HCT116 (cell line): ENCODE data around the gene ESPNL. TPM values are rescaled to one million over a fixed set of nuclear protein-coding genes. Genes with fewer than 3 reads are reported as not detected.

ENCODE experiments used
- ATAC-seq: fragments of 200-7000 bp; cut with Tn5 transposase; 2 replicates; pipeline ENCODE4 v1.9.1; 2020; ENCODE audit warnings: mild to moderate bottlenecking, moderate library complexity
- BruUV-seq: library from RNA; stranded (reverse); fragments of 400-500 nt; replicated peaks from 2 replicates; lab custom pipeline; 2021; lab: Mats Ljungman, UMichigan
- CTCF ChIA-PET: fragments of 300-600 bp; sonication (Branson Sonifier 250); formaldehyde crosslinking; loops from one replicate; lab custom pipeline; 2021; ENCODE audit warnings: antibody characterized with exemption; lab: Charles Lee
- POLR2A ChIA-PET: fragments of 300-600, 350-600 bp; sonication (Branson Sonifier 250); formaldehyde crosslinking; loops from one replicate; lab custom pipeline; 2021; ENCODE audit warnings: antibody characterized with exemption; lab: Charles Lee
- RAD21 ChIA-PET, 2 experiments: fragments of 300-600 bp; sonication (Branson Sonifier 250); formaldehyde crosslinking; loops; one replicate each; lab custom pipeline; 2023; ENCODE audit warnings: low total read pairs in 2 of 2; ENCODE audit not compliant: uncharacterized antibody in 2 of 2, unreplicated experiment in 2 of 2, low non-redundant PET in 1 of 2; lab: Charles Lee
- DNase-seq: peaks from one replicate; pipeline ENCODE4 v3.0.0-alpha.2; 2010; ENCODE audit warnings: low read depth, low spot score
- H2AFZ ChIP-seq: fragments of 200-600 bp; shearing (Covaris generic), sonication (generic); 2 replicates; pipeline ENCODE4 v1.6.1; 2017; ENCODE audit warnings: low read depth, mixed run types, mixed read lengths, antibody characterized with exemption, low read length; ENCODE audit not compliant: poor library complexity, severe bottlenecking
- H3K27ac ChIP-seq: 2 replicates; pipeline ENCODE4 v1.5.1; 2012; ENCODE audit warnings: low read depth, low read length
- H3K27me3 ChIP-seq: fragments of 200-600 bp; sonication (generic); 2 replicates; pipeline ENCODE4 v1.6.1; 2016; ENCODE audit warnings: mixed run types, low read length, mixed read lengths; ENCODE audit not compliant: insufficient read depth
- H3K36me3 ChIP-seq, 2 experiments: fragments of 200-500 bp in 1 of 2; fragments of 200-600 bp in 1 of 2; sonication (Bioruptor generic) in 1 of 2; sonication (generic) in 1 of 2; 2 replicates each; pipeline versions ENCODE4 v1.5.1 to v1.6.1; 2014 to 2016; ENCODE audit warnings: low read length in 2 of 2, inconsistent platforms in 1 of 2, mixed read lengths in 1 of 2, mixed run types in 1 of 2; ENCODE audit not compliant: insufficient read depth in 2 of 2, control insufficient read depth in 1 of 2
- H3K4me1 ChIP-seq, 2 experiments: fragments of 200-600 bp in 1 of 2; sonication (generic) in 1 of 2; 2 replicates each; pipeline versions ENCODE4 v1.5.1 to v1.6.1; 2012 to 2017; ENCODE audit warnings: low read length in 2 of 2, inconsistent platforms in 1 of 2, mild to moderate bottlenecking in 1 of 2, mixed read lengths in 1 of 2, mixed run types in 1 of 2, moderate library complexity in 1 of 2; ENCODE audit not compliant: insufficient read depth in 2 of 2, control insufficient read depth in 1 of 2
- H3K4me2 ChIP-seq: fragments of 200-600 bp; sonication (generic); 2 replicates; pipeline ENCODE4 v1.6.1; 2017; ENCODE audit warnings: mixed run types, low read length, mixed read lengths
- H3K4me3 ChIP-seq, 2 experiments: fragments of 200-600 bp in 1 of 2; sonication (generic) in 1 of 2; replicated peaks in 1 of 2; 2 replicates each; pipeline ENCODE4 v1.5.1; 2011 to 2016; ENCODE audit warnings: low read length in 2 of 2, control low read depth in 1 of 2, low read depth in 1 of 2, mild to moderate bottlenecking in 1 of 2, mixed read lengths in 1 of 2, mixed run types in 1 of 2
- H3K79me2 ChIP-seq: fragments of 200-600 bp; sonication (generic); 2 replicates; pipeline ENCODE4 v1.6.1; 2017; ENCODE audit warnings: mild to moderate bottlenecking, mixed run types, low read length, moderate library complexity, mixed read lengths; ENCODE audit not compliant: insufficient read depth
- H3K9ac ChIP-seq: fragments of 200-600 bp; sonication (generic); 2 replicates; pipeline ENCODE4 v1.6.1; 2016; ENCODE audit warnings: low read length, mixed read lengths
- H3K9me2 ChIP-seq: fragments of 200-600 bp; sonication (generic), shearing (Covaris generic); 2 replicates; pipeline ENCODE4 v1.6.1; 2017; ENCODE audit warnings: mixed run types, mild to moderate bottlenecking, moderate library complexity; ENCODE audit not compliant: insufficient read depth
- H3K9me3 ChIP-seq, 2 experiments: fragments of 200-500 bp in 1 of 2; fragments of 200-600 bp in 1 of 2; sonication (Bioruptor generic) in 1 of 2; sonication (generic) in 1 of 2; 2 replicates each; pipeline ENCODE4 v1.6.1; 2014 to 2017; ENCODE audit warnings: low read length in 2 of 2, mixed read lengths in 2 of 2, inconsistent platforms in 1 of 2, low read depth in 1 of 2, mild to moderate bottlenecking in 1 of 2, mixed run types in 1 of 2, moderate library complexity in 1 of 2; ENCODE audit not compliant: control insufficient read depth in 1 of 2, insufficient read depth in 1 of 2
- H4K20me1 ChIP-seq: fragments of 200-600 bp; sonication (generic), shearing (Covaris generic); 2 replicates; pipeline ENCODE4 v1.6.1; 2017; ENCODE audit warnings: mixed run types, mild to moderate bottlenecking, moderate library complexity; ENCODE audit not compliant: insufficient read depth
- CBX3 ChIP-seq: IDR thresholded peaks from 2 replicates; pipeline ENCODE4 v1.6.1; 2012; ENCODE audit warnings: low read depth
- EGR1 ChIP-seq: IDR thresholded peaks from 2 replicates; pipeline ENCODE4 v1.6.1; 2012; ENCODE audit warnings: low read depth
- EZH2 ChIP-seq: fragments of 200-600 bp; sonication (generic); IDR thresholded peaks from 2 replicates; pipeline ENCODE4 v1.6.1; 2017; ENCODE audit warnings: antibody characterized with exemption, mixed run types
- EZH2phosphoT487 ChIP-seq: fragments of 200-600 bp; IDR thresholded peaks from 2 replicates; pipeline ENCODE4 v1.6.1; 2018; ENCODE audit warnings: antibody characterized with exemption, borderline replicate concordance
- FOSL1 ChIP-seq: IDR thresholded peaks from 2 replicates; pipeline ENCODE4 v1.6.1; 2012; ENCODE audit warnings: low read depth
- JUND ChIP-seq: IDR thresholded peaks from 2 replicates; pipeline ENCODE4 v1.6.1; 2012
- POLR2A ChIP-seq: IDR thresholded peaks from 2 replicates; pipeline ENCODE4 v1.7.0; 2011; ENCODE audit warnings: borderline replicate concordance; ENCODE audit not compliant: insufficient read depth, insufficient read length; ENCODE audit errors: extremely low read depth
- POLR2AphosphoS5 ChIP-seq: IDR thresholded peaks from 2 replicates; pipeline ENCODE4 v1.6.1; 2011; ENCODE audit warnings: mild to moderate bottlenecking, low read depth, low read length, moderate library complexity
- SIN3A ChIP-seq: IDR thresholded peaks from 2 replicates; pipeline ENCODE4 v1.6.1; 2012; ENCODE audit warnings: low read depth
- SP1 ChIP-seq: IDR thresholded peaks from 2 replicates; pipeline ENCODE4 v1.6.1; 2012; ENCODE audit warnings: low read depth
- SRF ChIP-seq: IDR thresholded peaks from 2 replicates; pipeline ENCODE4 v1.6.1; 2012; ENCODE audit warnings: low read depth
- ZNF274 ChIP-seq: fragments of 200-500 bp; sonication (Bioruptor generic); IDR thresholded peaks from 2 replicates; pipeline ENCODE4 v1.6.1; 2014; ENCODE audit warnings: mild to moderate bottlenecking, low read depth, low read length, inconsistent platforms
- intact Hi-C: fragments of 100-400 bp; cut with micrococcal nuclease; formaldehyde crosslinking; loops from 2 replicates; pipeline ENCODE4 v1.10.0; 2022
- total RNA-seq: library from RNA; stranded (reverse); gene quantifications from one replicate; pipeline ENCODE4 v1.2.1, GENCODE V29; 2021; ENCODE audit not compliant: unreplicated experiment
- TF ChIP-seq, protein P1 (sequence below): IDR thresholded peaks from 2 replicates; pipeline ENCODE4 v1.6.1; 2012; ENCODE audit warnings: low read depth
- TF ChIP-seq, protein P2 (sequence below): IDR thresholded peaks from 2 replicates; pipeline ENCODE4 v1.6.1; 2011; ENCODE audit warnings: mild to moderate bottlenecking, low read length, moderate library complexity; ENCODE audit not compliant: insufficient replicate concordance; ENCODE audit errors: extremely low read depth
- TF ChIP-seq, protein P3 (sequence below): IDR thresholded peaks from 2 replicates; pipeline ENCODE4 v1.6.1; 2012
- TF ChIP-seq, protein P4 (sequence below), 3 experiments: fragments of 200-600 bp in 1 of 3; sonication (generic) in 1 of 3; IDR thresholded peaks in 2 of 3; conservative IDR thresholded peaks in 1 of 3; 2 replicates each; pipeline ENCODE4 v1.5.1; 2012 to 2017; ENCODE audit warnings: low read depth in 2 of 3, low read length in 2 of 3, antibody characterized with exemption in 1 of 3, borderline replicate concordance in 1 of 3, control low read depth in 1 of 3, mild to moderate bottlenecking in 1 of 3, mixed read lengths in 1 of 3, mixed run types in 1 of 3, moderate library complexity in 1 of 3; ENCODE audit not compliant: insufficient read depth in 1 of 3

Gene ESPNL
- total RNA-seq, 1 experiment from 2014 or later = 0.22 TPM

DNA sequence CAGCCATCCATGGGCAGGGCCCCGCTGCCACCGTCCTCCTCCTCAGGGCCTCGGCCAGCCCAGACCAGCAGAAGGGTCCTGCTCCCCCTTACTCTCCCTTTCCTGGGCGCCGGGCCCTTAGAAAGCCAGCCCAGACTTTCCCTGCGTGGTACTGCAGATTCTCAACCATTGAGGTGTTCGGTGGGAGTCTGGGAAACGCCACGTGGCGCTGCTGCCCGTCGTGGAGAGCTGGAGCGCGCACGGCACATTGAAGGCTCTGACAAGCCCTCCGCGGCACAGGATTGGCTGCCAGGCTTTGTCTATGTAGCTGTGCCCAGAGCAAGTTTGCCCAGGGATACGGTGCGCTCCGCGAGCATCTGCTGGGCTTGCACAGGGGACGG, 27.9 kb downstream of the ESPNL start:
- H3K79me2 ChIP-seq = no peaks in the 10 kb centered on the region
- no peaks in the 10 kb centered on the region for H4K20me1 ChIP-seq
- no peak for TF ChIP-seq EGR1
- TF ChIP-seq, protein P1, sequence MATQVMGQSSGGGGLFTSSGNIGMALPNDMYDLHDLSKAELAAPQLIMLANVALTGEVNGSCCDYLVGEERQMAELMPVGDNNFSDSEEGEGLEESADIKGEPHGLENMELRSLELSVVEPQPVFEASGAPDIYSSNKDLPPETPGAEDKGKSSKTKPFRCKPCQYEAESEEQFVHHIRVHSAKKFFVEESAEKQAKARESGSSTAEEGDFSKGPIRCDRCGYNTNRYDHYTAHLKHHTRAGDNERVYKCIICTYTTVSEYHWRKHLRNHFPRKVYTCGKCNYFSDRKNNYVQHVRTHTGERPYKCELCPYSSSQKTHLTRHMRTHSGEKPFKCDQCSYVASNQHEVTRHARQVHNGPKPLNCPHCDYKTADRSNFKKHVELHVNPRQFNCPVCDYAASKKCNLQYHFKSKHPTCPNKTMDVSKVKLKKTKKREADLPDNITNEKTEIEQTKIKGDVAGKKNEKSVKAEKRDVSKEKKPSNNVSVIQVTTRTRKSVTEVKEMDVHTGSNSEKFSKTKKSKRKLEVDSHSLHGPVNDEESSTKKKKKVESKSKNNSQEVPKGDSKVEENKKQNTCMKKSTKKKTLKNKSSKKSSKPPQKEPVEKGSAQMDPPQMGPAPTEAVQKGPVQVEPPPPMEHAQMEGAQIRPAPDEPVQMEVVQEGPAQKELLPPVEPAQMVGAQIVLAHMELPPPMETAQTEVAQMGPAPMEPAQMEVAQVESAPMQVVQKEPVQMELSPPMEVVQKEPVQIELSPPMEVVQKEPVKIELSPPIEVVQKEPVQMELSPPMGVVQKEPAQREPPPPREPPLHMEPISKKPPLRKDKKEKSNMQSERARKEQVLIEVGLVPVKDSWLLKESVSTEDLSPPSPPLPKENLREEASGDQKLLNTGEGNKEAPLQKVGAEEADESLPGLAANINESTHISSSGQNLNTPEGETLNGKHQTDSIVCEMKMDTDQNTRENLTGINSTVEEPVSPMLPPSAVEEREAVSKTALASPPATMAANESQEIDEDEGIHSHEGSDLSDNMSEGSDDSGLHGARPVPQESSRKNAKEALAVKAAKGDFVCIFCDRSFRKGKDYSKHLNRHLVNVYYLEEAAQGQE = no peak
- TF ChIP-seq, protein P2, sequence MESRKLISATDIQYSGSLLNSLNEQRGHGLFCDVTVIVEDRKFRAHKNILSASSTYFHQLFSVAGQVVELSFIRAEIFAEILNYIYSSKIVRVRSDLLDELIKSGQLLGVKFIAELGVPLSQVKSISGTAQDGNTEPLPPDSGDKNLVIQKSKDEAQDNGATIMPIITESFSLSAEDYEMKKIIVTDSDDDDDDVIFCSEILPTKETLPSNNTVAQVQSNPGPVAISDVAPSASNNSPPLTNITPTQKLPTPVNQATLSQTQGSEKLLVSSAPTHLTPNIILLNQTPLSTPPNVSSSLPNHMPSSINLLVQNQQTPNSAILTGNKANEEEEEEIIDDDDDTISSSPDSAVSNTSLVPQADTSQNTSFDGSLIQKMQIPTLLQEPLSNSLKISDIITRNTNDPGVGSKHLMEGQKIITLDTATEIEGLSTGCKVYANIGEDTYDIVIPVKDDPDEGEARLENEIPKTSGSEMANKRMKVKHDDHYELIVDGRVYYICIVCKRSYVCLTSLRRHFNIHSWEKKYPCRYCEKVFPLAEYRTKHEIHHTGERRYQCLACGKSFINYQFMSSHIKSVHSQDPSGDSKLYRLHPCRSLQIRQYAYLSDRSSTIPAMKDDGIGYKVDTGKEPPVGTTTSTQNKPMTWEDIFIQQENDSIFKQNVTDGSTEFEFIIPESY = no peak
- TF ChIP-seq, protein P3, sequence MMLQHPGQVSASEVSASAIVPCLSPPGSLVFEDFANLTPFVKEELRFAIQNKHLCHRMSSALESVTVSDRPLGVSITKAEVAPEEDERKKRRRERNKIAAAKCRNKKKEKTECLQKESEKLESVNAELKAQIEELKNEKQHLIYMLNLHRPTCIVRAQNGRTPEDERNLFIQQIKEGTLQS = no peak
- no peak for TF ChIP-seq EZH2
- TF ChIP-seq SRF = no peak
- TF ChIP-seq, protein P4, sequence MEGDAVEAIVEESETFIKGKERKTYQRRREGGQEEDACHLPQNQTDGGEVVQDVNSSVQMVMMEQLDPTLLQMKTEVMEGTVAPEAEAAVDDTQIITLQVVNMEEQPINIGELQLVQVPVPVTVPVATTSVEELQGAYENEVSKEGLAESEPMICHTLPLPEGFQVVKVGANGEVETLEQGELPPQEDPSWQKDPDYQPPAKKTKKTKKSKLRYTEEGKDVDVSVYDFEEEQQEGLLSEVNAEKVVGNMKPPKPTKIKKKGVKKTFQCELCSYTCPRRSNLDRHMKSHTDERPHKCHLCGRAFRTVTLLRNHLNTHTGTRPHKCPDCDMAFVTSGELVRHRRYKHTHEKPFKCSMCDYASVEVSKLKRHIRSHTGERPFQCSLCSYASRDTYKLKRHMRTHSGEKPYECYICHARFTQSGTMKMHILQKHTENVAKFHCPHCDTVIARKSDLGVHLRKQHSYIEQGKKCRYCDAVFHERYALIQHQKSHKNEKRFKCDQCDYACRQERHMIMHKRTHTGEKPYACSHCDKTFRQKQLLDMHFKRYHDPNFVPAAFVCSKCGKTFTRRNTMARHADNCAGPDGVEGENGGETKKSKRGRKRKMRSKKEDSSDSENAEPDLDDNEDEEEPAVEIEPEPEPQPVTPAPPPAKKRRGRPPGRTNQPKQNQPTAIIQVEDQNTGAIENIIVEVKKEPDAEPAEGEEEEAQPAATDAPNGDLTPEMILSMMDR (IDR thresholded peaks at IDR 0.05 in 2 of 3, conservative IDR thresholded peaks at IDR 0.05 in 1 of 3; ENCODE audit: borderline replicate concordance in 1 of 3, insufficient read depth in 1 of 3, low read depth in 2 of 3, low read length in 2 of 3) = no peak
- no peak for TF ChIP-seq EZH2phosphoT487
- TF ChIP-seq SP1 = no peak
- no peak for TF ChIP-seq POLR2A
- TF ChIP-seq POLR2AphosphoS5 = no peak
- no peak for TF ChIP-seq CBX3
- TF ChIP-seq SIN3A = no peak
- TF ChIP-seq FOSL1 = no peak
- no peak for TF ChIP-seq ZNF274
- TF ChIP-seq JUND = no peak
- intact Hi-C loops = no loop called here
- peaks cover 0 to 10% of the 10 kb centered on the region in 2 experiments; a peak in 1 of 4 replicates for H3K9me3 ChIP-seq
- no TSS peak for BruUV-seq
- H2AFZ ChIP-seq = no peak overlapping the region
- no peaks in the 10 kb centered on the region for H3K36me3 ChIP-seq
- ChIA-PET RAD21 (no interaction called here), CTCF (no interaction called here), POLR2A (no interaction called here)
- H3K4me2 ChIP-seq = no peak overlapping the region
- H3K27ac ChIP-seq = no peak overlapping the region
- no peak overlapping the region for H3K9ac ChIP-seq
- DNase-seq (no peak), ATAC-seq (no peak)
- H3K4me3 ChIP-seq = no peak overlapping the region
- H3K4me1 ChIP-seq = no peaks in the 10 kb centered on the region
- no peaks in the 10 kb centered on the region for H3K9me2 ChIP-seq
- H3K27me3 ChIP-seq = no peaks in the 10 kb centered on the region
